H1 (cell line): ENCODE data around the gene PPP1R14B. TPM values are rescaled to one million over a fixed set of nuclear protein-coding genes. Genes with fewer than 3 reads are reported as not detected.

Source experiments
- CHD1 ChIP-seq: IDR thresholded peaks from 2 replicates; pipeline ENCODE4 v1.6.1; 2012; ENCODE audit warnings: low read depth, low read length, improper control_type of control experiment
- CTBP2 ChIP-seq: IDR thresholded peaks from 2 replicates; pipeline ENCODE4 v1.7.0; 2011; ENCODE audit warnings: borderline replicate concordance, mild to moderate bottlenecking, moderate library complexity, mixed read lengths, low read length; ENCODE audit not compliant: insufficient read depth, insufficient read length
- RNF2 ChIP-seq: fragments of 200-900, 300-1000 bp; sonication (generic); IDR thresholded peaks from 2 replicates; pipeline ENCODE4 v1.7.1; 2016; ENCODE audit warnings: borderline replicate concordance, low read depth, mild to moderate bottlenecking, antibody characterized with exemption, low read length; ENCODE audit not compliant: poor library complexity, severe bottlenecking; ENCODE audit errors: missing control alignments
- TCF12 ChIP-seq: IDR thresholded peaks from 2 replicates; pipeline ENCODE4 v1.6.1; 2011; ENCODE audit warnings: low read depth, mild to moderate bottlenecking, low read length
- YY1 ChIP-seq: IDR thresholded peaks from 2 replicates; pipeline ENCODE4 v1.6.1; 2011; ENCODE audit warnings: low read depth, mild to moderate bottlenecking, low read length
- polyA plus RNA-seq, 7 experiments: library from polyadenylated mRNA; depleted of rRNA in 3 of 7; stranded (reverse) in 5 of 7; unstranded in 2 of 7; fragments of >200 nt in 5 of 7; fragments of 200-250 nt in 2 of 7; gene quantifications; 1 replicate in 5 of 7; 2 replicates in 1 of 7; 4 replicates in 1 of 7; pipeline versions ENCODE4 v1.2.1 to v1.2.3, GENCODE V29; 2011 to 2013; ENCODE audit warnings: missing spikeins in 2 of 7, mixed read lengths in 2 of 7
- total RNA-seq: library from RNA; stranded (reverse); fragmentation: NEBNext Ultra II Directional; extraction: Animal tissue kit (Norgen Biotek cat#: 25700); gene quantifications from 2 replicates; pipeline ENCODE4 v1.2.1, GENCODE V29; 2021
- TF ChIP-seq, protein P1 (sequence below): IDR thresholded peaks from 2 replicates; pipeline ENCODE4 v1.6.1; 2012; ENCODE audit warnings: inconsistent platforms

Gene PPP1R14B
- total and polyA plus RNA-seq, 2 of the 8 experiments (the other 6 are each of a cell fraction or from before 2014, with no cell fraction given): 265 to 419 TPM

DNA sequence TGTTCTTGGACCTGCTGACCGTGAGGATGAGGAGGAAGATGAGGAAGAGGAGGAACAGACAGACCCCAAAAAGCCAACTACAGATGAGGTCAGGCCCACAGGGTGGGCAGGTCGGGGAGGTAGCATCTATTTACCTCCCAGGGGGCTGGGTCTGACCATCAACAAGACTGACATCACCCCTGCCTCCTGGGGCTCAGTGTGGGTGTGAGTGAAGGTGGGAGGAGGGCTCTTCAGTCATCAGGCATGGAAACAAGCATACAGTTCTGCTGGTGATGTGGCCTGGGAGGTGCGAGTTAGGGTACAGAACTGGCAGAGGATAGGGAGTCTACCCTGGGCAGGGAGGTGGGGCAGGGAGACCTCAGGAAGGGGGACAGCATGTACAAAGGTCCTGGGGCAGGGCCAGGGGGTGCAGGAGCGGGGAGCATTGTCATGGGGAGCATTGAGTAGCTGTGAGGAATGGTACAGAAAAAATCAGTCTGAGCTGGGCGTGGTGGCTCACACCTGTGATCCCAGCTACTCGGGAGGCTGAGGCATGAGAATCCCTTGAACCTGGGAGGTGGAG lies 13.5 kb upstream of the PPP1R14B start (continued):
- TF ChIP-seq, protein P1, sequence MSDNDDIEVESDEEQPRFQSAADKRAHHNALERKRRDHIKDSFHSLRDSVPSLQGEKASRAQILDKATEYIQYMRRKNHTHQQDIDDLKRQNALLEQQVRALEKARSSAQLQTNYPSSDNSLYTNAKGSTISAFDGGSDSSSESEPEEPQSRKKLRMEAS: no peak
- TF ChIP-seq YY1: no peak
- no peak for TF ChIP-seq CTBP2
- TF ChIP-seq TCF12: no peak
- no peak for TF ChIP-seq RNF2
- no peak for TF ChIP-seq CHD1
